ENCODE data around the gene ACYP1. TPM values are rescaled to one million over a fixed set of nuclear protein-coding genes. Genes with fewer than 3 reads are reported as not detected.

ACYP1 gene
- total and polyA plus RNA-seq, 9 of the 15 experiments (the other 6 are each of a cell fraction or from before 2014, with no cell fraction given), result 19.9 to 113 (median 52.3) TPM

- TF ChIP-seq CLOCK (CRISPR knock-in tag; IDR thresholded peaks at IDR 0.05; ENCODE audit: borderline replicate concordance), result no peak
- no peak for TF ChIP-seq SMC3 (conservative IDR thresholded peaks at IDR 0.05; ENCODE audit: insufficient read depth, low read depth, low read length)
- peak; percentile 4 for TF ChIP-seq ZFP36 (IDR thresholded peaks at IDR 0.05; ENCODE audit: low read depth, low read length, partially characterized antibody)
- no peak; the same call in 1 of the 2 replicates for TF ChIP-seq MAX (CRISPR knock-in tag; IDR thresholded peaks at IDR 0.05)
- no peak for TF ChIP-seq BCL6 (CRISPR knock-in tag; IDR thresholded peaks at IDR 0.05)
- TF ChIP-seq SMARCB1 (IDR thresholded peaks at IDR 0.05; ENCODE audit: insufficient read length, low read depth), result no peak
- TF ChIP-seq E2F6 (IDR thresholded peaks at IDR 0.05; ENCODE audit: borderline replicate concordance in 1 of 2, extremely low read depth in 1 of 2, insufficient read depth in 1 of 2, insufficient read length in 1 of 2, low read depth in 1 of 2, low read length in 1 of 2, poor library complexity in 1 of 2, severe bottlenecking in 1 of 2), result peak in 1 of 2 experiments; percentile 17
- peak; percentile 57 for TF ChIP-seq CXXC5 (CRISPR knock-in tag; IDR thresholded peaks at IDR 0.05)
- TF ChIP-seq ZBTB12 (CRISPR knock-in tag; IDR thresholded peaks at IDR 0.05), result no peak
- TF ChIP-seq ZNF57 (CRISPR knock-in tag; IDR thresholded peaks at IDR 0.05), result no peak
- TF ChIP-seq HMG20A (CRISPR knock-in tag; conservative IDR thresholded peaks at IDR 0.05), result no peak
- no peak for TF ChIP-seq ZNF512 (tag; IDR thresholded peaks at IDR 0.05)
- no peak for TF ChIP-seq SAFB (IDR thresholded peaks at IDR 0.05; ENCODE audit: borderline replicate concordance, low read depth, low read length)
- TF ChIP-seq CTCFL (IDR thresholded peaks at IDR 0.05; ENCODE audit: borderline replicate concordance, insufficient read depth, low read depth, low read length, poor library complexity, severe bottlenecking), result no peak
- no peak for TF ChIP-seq ZNF511 (CRISPR knock-in tag; IDR thresholded peaks at IDR 0.05)
- no peak for TF ChIP-seq CBX3 (IDR thresholded peaks at IDR 0.05; ENCODE audit: borderline replicate concordance in 1 of 2, low read length in 2 of 2)
These were observed at the start of gene ACYP1 (continued) for GRCh38 chr14:75063491-75064204.
